ENCODE data around the gene YPEL1. TPM values are rescaled to one million over a fixed set of nuclear protein-coding genes. Genes with fewer than 3 reads are reported as not detected.
"Not testable (repeated sequence)": the region's sequence is repeated elsewhere in the genome, so short reads cannot be mapped to it uniquely, and the experiment has no call there.

The YPEL1 gene
- total RNA-seq, 2 donors from 2014 or later, result 2.9 to 16.2 TPM

DNA sequence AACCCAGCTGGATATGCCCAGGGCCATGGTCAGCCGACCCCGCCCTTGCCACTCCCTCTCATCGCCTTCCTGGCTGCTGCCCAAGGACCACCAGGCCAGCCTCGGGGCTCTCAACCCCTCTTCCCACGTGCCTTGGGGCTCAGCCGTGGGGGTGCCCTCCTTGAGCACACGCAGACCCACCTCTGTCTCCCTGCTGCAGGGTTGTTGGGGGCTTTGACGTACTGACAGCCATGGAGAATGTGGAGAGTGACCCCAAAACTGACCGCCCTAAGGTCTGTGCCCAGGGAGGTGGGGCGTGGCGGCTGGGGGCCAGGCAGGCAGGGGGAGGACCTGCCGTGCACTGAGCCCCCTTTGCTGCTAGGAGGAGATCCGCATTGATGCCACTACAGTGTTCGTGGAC, 41.2 kb downstream of the YPEL1 start:
- no peak overlapping the region for H3K4me3 ChIP-seq
- no peak overlapping the region for H3K27ac ChIP-seq
- H3K4me1 ChIP-seq (replicated peaks), result no peaks in the 10 kb centered on the region
- DNase-seq (ENCODE audit: low spot score), result no peak
- intact Hi-C loops (cut with DNase I), result no loop called here
- TF ChIP-seq POLR2A (IDR thresholded peaks at IDR 0.05) (no peak), POLR2AphosphoS5 (IDR thresholded peaks at IDR 0.05) (no peak)
- TF ChIP-seq, protein P1, sequence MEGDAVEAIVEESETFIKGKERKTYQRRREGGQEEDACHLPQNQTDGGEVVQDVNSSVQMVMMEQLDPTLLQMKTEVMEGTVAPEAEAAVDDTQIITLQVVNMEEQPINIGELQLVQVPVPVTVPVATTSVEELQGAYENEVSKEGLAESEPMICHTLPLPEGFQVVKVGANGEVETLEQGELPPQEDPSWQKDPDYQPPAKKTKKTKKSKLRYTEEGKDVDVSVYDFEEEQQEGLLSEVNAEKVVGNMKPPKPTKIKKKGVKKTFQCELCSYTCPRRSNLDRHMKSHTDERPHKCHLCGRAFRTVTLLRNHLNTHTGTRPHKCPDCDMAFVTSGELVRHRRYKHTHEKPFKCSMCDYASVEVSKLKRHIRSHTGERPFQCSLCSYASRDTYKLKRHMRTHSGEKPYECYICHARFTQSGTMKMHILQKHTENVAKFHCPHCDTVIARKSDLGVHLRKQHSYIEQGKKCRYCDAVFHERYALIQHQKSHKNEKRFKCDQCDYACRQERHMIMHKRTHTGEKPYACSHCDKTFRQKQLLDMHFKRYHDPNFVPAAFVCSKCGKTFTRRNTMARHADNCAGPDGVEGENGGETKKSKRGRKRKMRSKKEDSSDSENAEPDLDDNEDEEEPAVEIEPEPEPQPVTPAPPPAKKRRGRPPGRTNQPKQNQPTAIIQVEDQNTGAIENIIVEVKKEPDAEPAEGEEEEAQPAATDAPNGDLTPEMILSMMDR (IDR thresholded peaks at IDR 0.05), result no peak
- H3K9me3 ChIP-seq, result no peaks in the 10 kb centered on the region
- no peaks in the 10 kb centered on the region for H3K27me3 ChIP-seq (replicated peaks; ENCODE audit: insufficient read depth)
- H3K36me3 ChIP-seq, result peaks cover 9 to 17% of the 10 kb centered on the region in 2 donors
- WGBS, result 86% methylated on average over 10 of the region's 14 CpGs

DNA sequence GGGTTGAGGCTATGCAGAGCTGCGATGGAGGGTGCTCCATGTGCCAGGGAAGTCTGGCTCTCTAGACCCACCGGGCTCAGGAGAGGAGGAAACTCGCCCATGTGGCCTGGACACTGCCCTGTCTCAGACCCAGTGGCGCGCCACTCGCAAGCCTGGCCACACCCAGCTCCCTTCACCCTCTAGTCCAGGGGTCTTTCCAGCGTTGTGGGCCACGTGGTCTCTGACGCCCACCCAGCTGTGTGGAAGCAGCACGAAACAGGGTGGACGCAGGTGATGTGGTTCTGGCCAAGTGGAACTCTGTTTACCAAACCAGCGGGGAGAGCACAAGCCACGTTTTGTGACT, 41.6 kb downstream of the YPEL1 start:
- H3K4me3 ChIP-seq, result no peak overlapping the region
- 94% methylated on average over 13 of the region's 13 CpGs for WGBS
- intact Hi-C loops (cut with DNase I), result no loop called here
- DNase-seq (ENCODE audit: low spot score), result no peak
- H3K27me3 ChIP-seq (replicated peaks; ENCODE audit: insufficient read depth), result no peaks in the 10 kb centered on the region
- no peaks in the 10 kb centered on the region for H3K4me1 ChIP-seq (replicated peaks)
- no peaks in the 10 kb centered on the region for H3K9me3 ChIP-seq
- TF ChIP-seq POLR2A (IDR thresholded peaks at IDR 0.05), result no peak
- TF ChIP-seq, protein P1 (IDR thresholded peaks at IDR 0.05), result no peak
- no peak for TF ChIP-seq POLR2AphosphoS5 (IDR thresholded peaks at IDR 0.05)
- peaks cover 9 to 17% of the 10 kb centered on the region in 2 donors for H3K36me3 ChIP-seq
- H3K27ac ChIP-seq, result no peak overlapping the region

DNA sequence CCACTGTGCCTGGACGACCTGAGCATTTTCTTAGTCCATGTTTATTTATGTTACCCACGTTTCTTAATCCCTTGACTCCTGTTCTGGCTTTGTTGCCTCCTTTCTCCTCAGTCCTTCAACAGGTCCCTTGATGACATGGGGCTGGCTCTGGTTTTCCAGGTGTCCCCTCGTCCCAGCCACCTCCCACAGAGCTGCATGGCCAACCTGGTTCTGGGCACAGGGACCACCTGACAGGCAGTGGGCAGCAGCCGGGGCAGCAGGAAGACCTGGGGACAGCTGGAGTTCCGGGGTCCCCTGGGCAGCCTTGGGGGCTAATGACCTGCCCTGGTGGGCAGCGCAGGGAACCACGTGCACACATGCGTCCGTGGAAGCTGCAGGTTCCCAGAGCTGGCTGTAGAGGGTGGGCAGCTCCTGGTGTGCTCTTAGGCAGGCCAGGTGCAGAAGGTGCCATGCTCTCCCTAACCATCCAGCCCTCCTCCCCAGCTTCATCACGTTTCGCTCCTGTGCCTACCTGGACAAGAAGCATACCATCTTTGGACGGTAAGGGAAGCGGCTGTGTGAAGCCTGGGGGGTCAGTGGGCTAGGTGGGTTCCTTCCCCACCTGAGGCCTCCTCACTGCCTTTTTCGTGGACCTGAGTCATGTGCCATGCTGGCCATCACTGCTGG, 42.1 kb downstream of the YPEL1 start:
- Histone ChIP-seq H3K36me3 (peaks cover 9 to 17% of the 10 kb centered on the region in 2 donors), H3K4me1 (replicated peaks) (no peaks in the 10 kb centered on the region), H3K27ac (no peak overlapping the region), H3K9me3 (no peaks in the 10 kb centered on the region), H3K27me3 (replicated peaks; ENCODE audit: insufficient read depth) (no peaks in the 10 kb centered on the region), H3K4me3 (no peak overlapping the region)
- intact Hi-C loops (cut with DNase I), result no loop called here
- WGBS, result 83% methylated on average over 12 of the region's 14 CpGs
- no peak for DNase-seq (ENCODE audit: low spot score)
- TF ChIP-seq, protein P1 (IDR thresholded peaks at IDR 0.05), result no peak
- TF ChIP-seq POLR2A (IDR thresholded peaks at IDR 0.05) (no peak), POLR2AphosphoS5 (IDR thresholded peaks at IDR 0.05) (no peak)

DNA sequence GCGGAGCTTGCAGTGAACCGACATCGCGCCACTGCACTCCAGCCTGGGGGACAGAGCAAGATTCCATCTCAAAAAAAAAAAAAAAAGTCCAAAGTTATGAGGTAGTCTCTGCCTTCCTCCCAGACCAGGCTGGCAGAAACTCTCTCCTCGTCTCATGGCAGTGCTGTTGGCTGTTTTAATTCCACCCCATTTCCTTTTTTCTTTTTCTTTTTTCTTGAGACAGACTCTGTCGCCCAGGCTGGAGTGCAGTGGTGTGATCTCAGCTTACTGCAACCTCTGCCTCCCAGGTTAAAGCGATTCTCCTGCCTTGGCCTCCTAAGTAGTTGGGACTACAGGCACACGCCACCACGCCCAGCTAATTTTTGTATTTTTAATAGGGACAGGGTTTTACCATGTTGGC, 42.7 kb downstream of the YPEL1 start:
- H3K27me3 ChIP-seq (replicated peaks; ENCODE audit: insufficient read depth); H3K9me3 ChIP-seq; H3K4me1 ChIP-seq (replicated peaks); H3K27ac ChIP-seq; intact Hi-C loops (cut with DNase I); DNase-seq (ENCODE audit: low spot score); H3K4me3 ChIP-seq: not testable (repeated sequence)
- WGBS, result 87% methylated on average over 9 of the region's 9 CpGs
- H3K36me3 ChIP-seq, result peaks cover 9 to 17% of the 10 kb centered on the region in 2 donors

DNA sequence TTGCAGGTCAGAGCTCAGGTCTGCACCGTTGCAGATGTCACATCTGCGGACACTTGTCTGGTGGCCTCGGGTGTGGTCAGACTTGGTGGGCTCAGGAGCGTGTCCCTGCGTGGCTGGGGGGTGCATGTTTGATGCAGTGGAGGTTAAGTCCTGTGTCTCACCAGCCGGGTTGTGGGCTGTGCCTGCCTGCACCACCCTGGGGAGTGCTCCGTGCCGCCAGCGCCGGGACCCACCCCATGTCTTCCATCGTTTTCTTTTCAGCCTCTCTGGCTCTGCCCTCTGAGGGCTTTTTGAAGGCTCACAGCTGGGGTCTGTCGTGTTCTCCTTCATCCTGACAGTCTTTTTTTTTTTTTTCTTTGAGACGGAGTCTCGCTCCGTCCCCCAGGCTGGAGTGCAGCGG, 43.8 kb downstream of the YPEL1 start:
- Histone ChIP-seq H3K9me3 (no peaks in the 10 kb centered on the region), H3K27me3 (replicated peaks; ENCODE audit: insufficient read depth) (no peaks in the 10 kb centered on the region), H3K36me3 (peaks cover 9 to 11% of the 10 kb centered on the region in 2 donors), H3K27ac (no peak overlapping the region), H3K4me1 (replicated peaks) (no peaks in the 10 kb centered on the region), H3K4me3 (no peak overlapping the region)
- DNase-seq (ENCODE audit: low spot score), result no peak
- intact Hi-C loops (cut with DNase I), result no loop called here
- WGBS, result 79% methylated on average over 16 of the region's 16 CpGs
- no peak for TF ChIP-seq POLR2AphosphoS5 (IDR thresholded peaks at IDR 0.05)
- TF ChIP-seq, protein P1 (IDR thresholded peaks at IDR 0.05), result no peak
- no peak for TF ChIP-seq POLR2A (IDR thresholded peaks at IDR 0.05)
